Measurements from ENCODE around the gene SPEN.

SPEN gene

DNA sequence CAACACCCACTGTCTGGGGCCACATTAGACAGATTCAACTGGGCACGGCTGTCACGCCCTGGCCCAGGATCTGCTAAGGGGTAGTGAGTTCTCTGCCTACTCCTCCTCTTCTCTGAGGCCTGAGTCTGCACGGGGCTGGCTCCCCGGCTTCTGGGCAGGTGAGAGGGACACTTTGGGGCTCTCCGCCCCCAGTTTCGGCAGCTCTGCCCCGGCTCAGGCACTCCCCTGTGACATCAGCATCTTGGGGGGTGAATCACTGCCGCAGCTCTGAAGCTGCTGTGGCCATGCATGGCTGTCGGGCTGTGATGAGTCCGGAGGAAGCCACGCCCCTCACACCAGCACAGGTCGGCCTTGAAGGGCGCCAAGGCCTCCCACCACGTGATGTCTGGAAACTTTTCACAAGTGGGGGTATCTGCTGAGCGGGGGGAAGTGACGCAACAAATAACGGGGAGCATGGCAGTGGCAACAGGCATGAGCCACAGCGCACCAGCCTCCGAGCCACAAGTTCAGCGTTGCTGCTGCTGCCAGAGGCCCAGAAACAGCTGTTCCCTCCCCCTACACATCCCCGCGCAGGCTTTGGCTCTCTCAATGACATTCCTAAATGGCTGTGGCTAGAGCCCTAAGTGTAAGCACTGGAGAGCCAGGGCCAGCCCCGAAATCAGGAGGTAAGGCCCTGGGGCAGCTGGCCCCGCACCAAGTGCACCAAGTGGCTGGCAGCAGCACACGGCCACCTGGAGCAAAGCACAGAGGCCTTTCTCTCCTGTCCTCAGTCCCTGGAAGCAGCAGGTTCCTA is 102.1 kb downstream of the SPEN start:
- peak; percentile 35 for DNase-seq

DNA sequence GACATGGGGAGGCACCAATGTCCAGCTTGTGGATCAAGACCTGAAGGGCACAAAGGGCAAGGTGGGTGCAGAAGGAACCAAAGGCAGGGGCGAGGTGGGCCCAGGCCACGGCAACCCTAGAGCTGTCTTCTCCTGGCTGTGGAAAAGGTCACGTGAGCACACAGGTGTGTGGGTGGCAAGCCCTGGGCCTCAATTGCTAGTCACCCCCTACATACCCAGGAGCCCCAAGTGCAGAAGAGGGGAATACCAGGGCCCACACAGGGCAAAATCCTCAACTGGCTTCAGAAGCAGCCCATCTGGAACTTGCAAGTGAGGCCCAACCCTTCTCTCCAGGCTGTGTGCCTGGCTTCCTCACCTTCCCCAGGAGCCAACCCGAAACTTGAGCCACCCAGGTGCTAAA is 102.8 kb downstream of the SPEN start:
- DNase-seq, result no peak

DNA sequence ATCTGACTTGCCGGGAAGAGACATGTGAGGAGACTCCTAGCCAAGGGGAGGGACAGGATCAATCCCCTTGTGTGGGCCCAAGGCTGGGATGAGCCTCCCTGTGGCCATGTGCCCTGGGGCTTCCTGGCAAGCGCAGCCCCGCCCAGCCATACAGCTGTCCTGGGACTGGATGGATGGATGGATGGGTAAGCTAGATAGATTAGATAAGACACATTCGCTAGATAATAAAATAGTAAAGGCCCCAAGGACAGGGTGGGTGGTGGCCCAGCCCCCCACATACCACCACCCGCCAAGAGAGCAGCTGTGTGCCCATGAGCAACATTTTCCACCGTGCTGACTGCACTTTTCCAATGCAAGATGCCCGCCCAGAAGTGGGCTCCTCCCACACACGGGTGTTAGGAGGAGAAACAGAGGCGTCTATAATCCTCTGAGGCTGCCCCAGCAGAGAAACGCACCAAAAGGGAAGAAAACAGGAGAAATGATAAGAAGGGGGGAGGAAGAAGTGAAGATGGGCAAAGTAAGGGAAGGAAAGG is 103.3 kb downstream of the SPEN start:
- DNase-seq, result no peak

GRCh38 chr1:15951341-15952153 is 104.0 kb downstream of the SPEN start:
- no peak for DNase-seq

DNA sequence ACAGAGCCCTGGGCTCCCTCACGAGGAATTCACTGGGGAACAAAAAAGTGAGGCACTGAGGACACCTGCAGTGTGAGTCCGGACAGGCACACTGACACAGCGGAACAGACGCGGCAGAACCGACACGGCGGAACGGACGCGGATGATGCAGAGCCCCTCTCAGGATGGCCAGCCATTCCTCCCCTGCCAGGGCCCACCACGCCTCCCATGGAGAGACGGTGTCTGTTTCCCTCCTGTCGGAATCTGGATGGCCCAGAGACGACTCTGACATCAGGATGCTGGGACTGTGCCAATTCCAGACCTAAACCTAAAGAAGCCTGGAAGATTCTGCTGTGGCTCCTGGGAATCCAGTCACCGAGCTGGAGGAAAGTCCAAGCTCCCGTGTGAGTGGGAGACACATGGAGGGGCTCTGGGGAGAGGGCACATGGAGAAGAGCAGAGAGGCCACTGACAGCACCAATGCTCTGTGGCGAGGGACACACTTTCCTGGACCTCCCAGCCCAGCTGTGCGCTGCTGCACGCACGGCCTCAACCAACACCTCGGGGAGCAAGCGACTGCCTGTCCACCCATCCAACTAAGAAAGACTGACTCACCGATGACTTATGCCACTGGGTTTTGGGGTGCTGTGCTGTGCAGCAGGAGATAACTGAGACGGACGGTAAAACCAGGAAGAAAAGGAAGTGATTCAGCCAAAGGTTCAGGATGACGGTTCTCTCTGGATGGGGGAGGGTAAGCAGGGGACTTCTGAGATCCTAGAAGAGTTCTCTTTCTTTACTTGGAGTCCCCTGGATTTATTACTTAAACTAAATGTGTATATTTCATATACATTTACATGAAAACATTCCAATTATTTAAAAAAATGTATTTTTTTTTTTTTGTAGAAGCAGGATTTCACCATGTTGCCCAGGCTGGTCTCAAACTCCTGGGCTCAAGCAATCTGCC is 105.1 kb downstream of the SPEN start:
- DNase-seq, result no peak

GRCh38 chr1:15953294-15953771 is 105.8 kb downstream of the SPEN start:
- no peak for DNase-seq

- no peak for DNase-seq
Measured at GRCh38 chr1:15953791-15954241, 106.3 kb downstream of the SPEN start.

GRCh38 chr1:15954316-15954715 is 106.8 kb downstream of the SPEN start:
- no peak for DNase-seq

- no peak for DNase-seq
Measured at GRCh38 chr1:15955552-15955951, 108.0 kb downstream of the SPEN start.

DNA sequence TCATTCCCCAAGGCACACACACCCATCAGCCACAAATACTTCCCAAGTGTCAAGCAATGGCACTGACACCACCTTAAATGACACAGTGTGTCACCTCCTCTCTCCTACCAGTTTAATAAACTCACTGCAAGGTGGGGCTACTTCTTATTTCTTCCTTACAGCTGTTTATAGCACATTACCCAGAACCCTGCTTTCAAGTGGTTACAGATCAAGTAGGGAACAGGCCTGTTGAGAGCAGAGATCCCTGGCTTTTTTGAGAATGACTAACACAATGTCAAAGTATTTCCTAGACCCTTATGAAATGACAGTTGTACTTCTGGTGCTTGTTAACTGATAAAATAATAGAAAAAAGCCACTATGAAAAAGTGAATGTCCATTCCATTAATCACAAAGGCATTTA is 108.6 kb downstream of the SPEN start:
- no peak for DNase-seq

GRCh38 chr1:15957221-15958095 is 110.0 kb downstream of the SPEN start:
- DNase-seq, result no peak

DNA sequence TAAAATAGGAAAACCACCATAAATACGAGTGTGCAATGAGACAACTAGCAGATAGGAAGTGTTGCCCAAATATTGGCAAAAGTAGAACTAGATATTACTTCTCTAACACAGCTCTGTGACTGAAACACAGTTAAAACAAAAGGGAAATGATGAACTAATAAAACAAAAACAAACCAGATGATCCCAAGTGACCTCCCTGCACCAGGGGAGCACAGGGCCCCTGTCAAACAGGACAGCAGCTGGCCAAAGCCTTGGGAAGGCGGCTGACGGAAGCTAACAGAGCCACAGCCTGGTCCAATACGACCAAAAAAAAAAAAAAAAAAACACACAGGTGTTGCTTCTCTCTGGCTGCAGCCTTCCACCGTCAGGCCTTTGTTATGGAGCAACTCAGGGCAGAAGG is 110.6 kb downstream of the SPEN start:
- DNase-seq, result no peak

DNA sequence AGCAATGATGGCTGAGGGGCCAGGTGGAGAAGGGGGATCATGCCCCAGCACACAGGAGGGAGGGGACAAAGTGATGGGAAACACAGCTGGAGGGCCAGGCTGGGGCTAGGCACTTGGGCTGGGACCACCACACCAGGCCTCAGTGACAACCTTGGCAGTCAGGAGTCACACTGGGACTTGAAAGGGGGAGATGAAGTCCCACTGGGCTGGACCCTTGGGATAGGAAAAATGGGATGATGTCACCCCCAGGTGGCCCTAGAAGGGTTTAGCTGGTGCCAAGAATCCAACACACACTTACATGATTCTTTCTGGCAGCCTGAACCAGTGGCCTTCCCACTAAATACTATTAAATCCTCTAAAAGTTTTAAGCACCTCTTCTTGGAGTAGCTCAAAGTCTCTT is 111.3 kb downstream of the SPEN start:
- DNase-seq, result no peak

DNA sequence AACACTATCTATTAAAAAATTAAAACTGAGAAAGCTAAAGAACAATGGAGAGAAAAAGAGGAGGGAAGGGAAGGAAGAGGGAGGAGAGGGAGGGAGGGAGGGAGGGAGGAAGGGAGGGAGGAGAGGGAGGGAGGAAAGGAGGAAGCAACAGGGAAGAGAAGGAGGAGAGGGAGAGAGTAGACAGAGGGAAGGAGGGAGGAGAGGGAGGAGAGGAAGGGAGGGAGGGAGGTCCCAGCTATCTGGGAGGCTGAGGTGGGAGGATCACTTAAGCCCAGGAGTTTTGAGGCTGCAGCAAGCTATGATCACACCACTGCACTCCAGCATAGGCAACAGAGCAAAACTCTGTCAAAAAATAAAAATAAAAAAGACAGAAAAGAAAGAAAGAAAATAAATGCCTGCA is 111.9 kb downstream of the SPEN start:
- DNase-seq, result no peak

GRCh38 chr1:15959827-15960446 is 112.4 kb downstream of the SPEN start:
- no peak for DNase-seq

GRCh38 chr1:15960808-15961207 is 113.3 kb downstream of the SPEN start:
- no peak for DNase-seq

- no peak for DNase-seq
Measured at GRCh38 chr1:15961492-15961891, 114.0 kb downstream of the SPEN start.

DNA sequence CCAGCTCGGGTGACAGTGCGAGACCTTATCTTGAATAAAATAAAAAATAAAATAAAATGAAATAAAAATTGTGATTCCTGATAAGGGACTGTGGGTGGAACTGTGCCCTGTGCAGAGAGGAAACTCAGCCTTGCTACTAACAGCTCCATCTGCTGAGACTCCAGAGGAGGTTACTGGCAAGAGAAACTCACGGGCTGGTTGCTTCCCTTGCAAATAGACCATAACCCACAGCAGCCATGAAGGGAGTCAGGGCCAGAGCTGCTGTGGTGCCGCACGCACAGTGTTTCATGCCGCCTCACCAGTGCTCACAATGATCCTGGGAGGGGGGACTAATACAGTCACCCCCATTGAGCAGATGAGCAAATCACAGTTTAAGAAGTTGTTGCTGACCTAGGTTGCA is 114.7 kb downstream of the SPEN start:
- DNase-seq, result no peak

DNA sequence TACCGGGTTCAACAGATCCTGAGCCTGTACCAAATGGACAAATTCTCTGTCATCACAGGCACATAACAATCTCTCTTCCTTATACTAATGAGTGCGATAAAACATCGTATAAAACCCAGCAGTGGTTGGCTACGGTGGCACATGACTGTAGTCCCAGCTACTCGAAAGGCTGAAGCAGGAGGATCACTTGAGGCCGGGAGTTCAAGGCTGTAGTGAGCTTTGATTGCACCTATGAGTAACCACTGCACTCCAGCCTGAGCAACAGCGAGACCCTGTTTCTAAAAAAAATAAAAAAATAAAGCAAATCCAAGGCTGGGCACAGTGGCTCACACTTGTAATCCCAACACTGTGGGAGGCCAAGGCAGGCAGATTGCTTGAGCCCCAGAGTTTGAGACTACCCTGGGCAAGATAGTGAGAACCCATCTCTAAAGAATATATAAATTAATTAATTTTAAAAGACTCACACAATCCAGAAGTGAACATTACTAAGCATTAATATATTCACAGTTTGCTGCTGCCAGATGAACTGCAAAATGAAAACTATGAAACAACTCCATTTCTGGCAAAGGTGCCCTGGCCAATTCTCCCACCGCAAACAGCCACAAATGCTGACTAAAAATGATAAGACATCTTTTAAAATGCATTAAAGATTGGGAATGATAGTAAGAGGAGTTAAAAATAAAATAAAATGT is 115.3 kb downstream of the SPEN start:
- no peak for DNase-seq

- no peak for DNase-seq
Measured at GRCh38 chr1:15963363-15963967, 116.0 kb downstream of the SPEN start.

Measured in NK-92 treated with Interleukin-12 subunit alpha and Interleukin-12 subunit beta, amount 100 ng/mL, for 24 hours (cell line).